T-helper 1 cell (primary cell): ENCODE results near the gene ZSWIM6.
"Not testable (repeated sequence)": the region's sequence is repeated elsewhere in the genome, so short reads cannot be mapped to it uniquely, and the experiment has no call there.

Source experiments
- DNase-seq, 5 donors: peaks; one replicate each; pipeline ENCODE4 v3.0.0-alpha.2; 2012 to 2020

ZSWIM6 gene

GRCh38 chr5:61409568-61409967 is 77.5 kb downstream of the ZSWIM6 start:
- no peak for DNase-seq

- no peak for DNase-seq
Measured at GRCh38 chr5:61410811-61411210, 78.8 kb downstream of the ZSWIM6 start.

GRCh38 chr5:61412361-61412760 is 80.3 kb downstream of the ZSWIM6 start:
- no peak for DNase-seq

- DNase-seq: not testable (repeated sequence)
Measured at GRCh38 chr5:61413205-61413604, 81.1 kb downstream of the ZSWIM6 start.

- DNase-seq: no peak
Measured at GRCh38 chr5:61414806-61415205, 82.7 kb downstream of the ZSWIM6 start.

- DNase-seq: no peak
Measured at GRCh38 chr5:61416010-61416409, 84.0 kb downstream of the ZSWIM6 start.

GRCh38 chr5:61416420-61416819 is 84.4 kb downstream of the ZSWIM6 start:
- DNase-seq: no peak

- DNase-seq: no peak
Measured at GRCh38 chr5:61417340-61417739, 85.3 kb downstream of the ZSWIM6 start.

- no peak for DNase-seq
Measured at GRCh38 chr5:61417851-61418250, 85.8 kb downstream of the ZSWIM6 start.

GRCh38 chr5:61419106-61419505 is 87.0 kb downstream of the ZSWIM6 start:
- no peak for DNase-seq

- no peak for DNase-seq
Measured at GRCh38 chr5:61420016-61420415, 88.0 kb downstream of the ZSWIM6 start.

GRCh38 chr5:61421262-61421661 is 89.2 kb downstream of the ZSWIM6 start:
- not testable (repeated sequence) for DNase-seq

- DNase-seq: no peak
Measured at GRCh38 chr5:61423487-61424145, 91.6 kb downstream of the ZSWIM6 start.

GRCh38 chr5:61425918-61426317 is 93.9 kb downstream of the ZSWIM6 start:
- DNase-seq: no peak

- no peak for DNase-seq
Measured at GRCh38 chr5:61429906-61430305, 97.8 kb downstream of the ZSWIM6 start.

GRCh38 chr5:61431923-61432620 is 100.0 kb downstream of the ZSWIM6 start:
- DNase-seq: no peak

GRCh38 chr5:61435368-61435767 is 103.3 kb downstream of the ZSWIM6 start:
- DNase-seq: no peak

- DNase-seq: no peak
Measured at GRCh38 chr5:61438298-61438970, 106.4 kb downstream of the ZSWIM6 start.

GRCh38 chr5:61440086-61440485 is 108.0 kb downstream of the ZSWIM6 start:
- DNase-seq: no peak

- no peak for DNase-seq
Measured at GRCh38 chr5:61440596-61440995, 108.5 kb downstream of the ZSWIM6 start.

- DNase-seq: no peak
Measured at GRCh38 chr5:61441742-61442141, 109.7 kb downstream of the ZSWIM6 start.

- no peak for DNase-seq
Measured at GRCh38 chr5:61447780-61448495, 115.9 kb downstream of the ZSWIM6 start.

GRCh38 chr5:61449804-61450492 is 117.9 kb downstream of the ZSWIM6 start:
- DNase-seq: no peak
